HUDEP-2 (cell line): ENCODE data around the gene CD200.
A peak's percentile ranks its signal among the peaks of the same experiment; 100 is the strongest.

Experiments used
- DNase-seq, 76 experiments: peaks; one replicate each; lab custom pipeline; 2025; ENCODE audit not compliant: unreplicated experiment in 76 of 76; lab: John Stamatoyannopoulos, UW

The CD200 gene

GRCh38 chr3:112333002-112333380 is at the start of gene CD200:
Gene CD200 (plus strand): TSS chr3:112333156. CDS start chr3:112333213, 57 bp downstream.
- no peak for DNase-seq

- DNase-seq: no peak
These were observed 43.9 kb upstream of the CD200 start for GRCh38 chr3:112289011-112289410.

- peak in 27 of 76 experiments; percentile 1 to 49 (median 18) for DNase-seq
These were observed 39.3 kb upstream of the CD200 start, which contains the start of gene SLC9C1 for GRCh38 chr3:112293368-112294321. Gene SLC9C1 (minus strand): TSS chr3:112294216. CDS start chr3:112286791, 7,425 bp downstream.

- no peak for DNase-seq
These were observed 35.2 kb upstream of the CD200 start for GRCh38 chr3:112297714-112298113.

- no peak for DNase-seq
These were observed 34.2 kb upstream of the CD200 start for GRCh38 chr3:112298781-112299180.

DNA sequence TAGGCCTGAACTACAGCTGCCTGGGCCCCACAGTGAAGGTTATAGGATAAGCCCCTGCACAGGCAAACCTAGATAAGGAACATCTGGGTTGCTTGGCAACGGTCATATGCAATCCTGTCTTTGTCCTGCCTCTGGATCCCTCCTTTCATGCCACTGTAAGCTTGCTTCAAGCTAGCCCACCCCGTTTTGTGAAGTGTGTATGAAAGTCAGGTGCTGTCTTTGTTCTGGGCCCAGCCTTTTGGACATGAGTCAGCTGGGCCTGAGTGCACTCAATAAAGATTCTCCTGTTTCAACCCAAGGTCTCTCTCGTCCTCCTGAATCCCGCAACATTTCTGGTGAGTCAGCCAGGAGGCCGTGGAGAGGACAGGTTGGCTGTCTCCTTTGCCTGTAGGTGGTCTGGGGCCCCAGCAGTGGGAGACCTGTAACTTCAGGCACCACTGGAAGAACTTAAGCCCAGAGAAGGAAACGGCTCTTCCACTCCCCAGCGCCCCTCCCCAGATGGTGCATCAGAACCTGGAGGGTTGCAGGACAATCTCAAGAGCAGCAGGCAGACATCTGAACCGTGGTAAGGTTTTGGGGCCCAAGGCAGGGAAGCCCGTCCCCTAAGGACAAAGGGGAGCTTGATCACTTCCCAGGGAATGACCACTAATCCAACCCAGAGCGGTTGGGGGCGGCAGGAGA is 30.7 kb upstream of the CD200 start:
- DNase-seq: peak in 54 of 76 experiments; percentile 3 to 82 (median 38)

DNA sequence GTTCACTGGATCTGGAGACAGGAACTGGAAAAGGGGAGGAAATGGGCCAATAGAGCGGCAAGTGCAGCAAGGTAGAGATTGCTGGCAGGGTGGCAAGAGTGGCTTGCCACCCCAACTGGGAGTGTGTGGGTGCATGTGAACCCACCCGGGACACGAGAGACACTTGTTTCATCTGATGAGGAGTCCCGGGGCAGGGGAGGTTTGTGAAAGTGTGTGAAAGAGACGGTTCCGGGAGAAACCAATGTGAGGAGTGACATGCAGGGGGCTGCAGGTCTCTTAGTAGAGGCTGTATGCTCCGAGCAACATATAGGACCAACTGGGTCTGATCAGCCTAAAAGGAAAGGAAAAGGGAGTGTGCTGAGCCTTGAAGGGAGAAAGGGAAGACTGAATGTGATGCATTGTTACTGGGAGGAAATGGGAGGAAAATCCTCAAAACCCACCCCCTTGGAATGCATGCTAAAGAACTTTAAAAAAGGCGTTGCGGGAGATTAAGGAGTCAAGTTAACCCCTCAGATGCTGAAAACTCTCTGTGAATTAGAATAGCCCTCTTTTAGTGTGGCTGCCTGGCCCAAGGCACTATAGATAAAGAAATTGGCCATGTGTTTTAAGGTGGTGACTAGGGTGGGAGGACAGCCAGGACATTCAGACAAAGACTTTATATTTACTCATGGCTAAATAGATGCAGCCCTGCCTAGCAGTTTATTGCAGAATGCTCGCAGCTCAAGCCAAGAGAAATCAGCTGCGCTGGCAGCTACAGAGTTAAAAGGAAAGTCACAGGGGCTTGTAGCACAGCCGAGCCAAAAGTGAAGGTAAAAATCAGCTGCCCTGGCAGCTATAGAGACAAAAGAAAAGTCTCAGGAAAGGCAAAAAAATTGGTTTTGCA is 29.8 kb upstream of the CD200 start:
- peak in 2 of 76 experiments; percentile 1 to 6 for DNase-seq

DNA sequence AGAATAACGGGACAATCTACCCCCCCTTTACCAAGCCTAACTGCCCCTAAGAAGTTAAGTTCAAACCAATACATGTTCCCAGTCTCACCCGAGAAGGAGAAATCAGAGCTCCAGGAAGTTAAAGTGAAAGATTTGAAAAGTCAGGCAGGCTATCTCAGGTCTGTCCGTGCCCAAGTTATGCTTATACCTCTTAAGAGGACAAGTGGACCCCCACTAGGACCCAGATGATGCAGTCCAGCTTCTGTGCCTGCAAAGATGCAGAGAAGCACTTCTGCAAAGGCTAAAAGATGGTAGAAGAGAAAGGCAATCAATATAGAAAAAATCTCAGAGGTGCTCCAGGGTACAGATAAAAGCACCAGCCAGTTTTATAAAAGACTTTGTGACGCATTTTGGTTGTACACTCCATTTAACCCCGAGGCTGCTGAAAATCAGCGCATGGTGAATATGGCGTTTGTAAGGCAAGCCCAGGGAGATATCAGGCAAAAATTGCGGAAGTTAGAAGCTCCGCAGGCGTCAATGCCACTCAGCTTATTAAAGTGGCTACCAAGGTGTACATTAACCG is 29.1 kb upstream of the CD200 start:
- DNase-seq: no peak

DNA sequence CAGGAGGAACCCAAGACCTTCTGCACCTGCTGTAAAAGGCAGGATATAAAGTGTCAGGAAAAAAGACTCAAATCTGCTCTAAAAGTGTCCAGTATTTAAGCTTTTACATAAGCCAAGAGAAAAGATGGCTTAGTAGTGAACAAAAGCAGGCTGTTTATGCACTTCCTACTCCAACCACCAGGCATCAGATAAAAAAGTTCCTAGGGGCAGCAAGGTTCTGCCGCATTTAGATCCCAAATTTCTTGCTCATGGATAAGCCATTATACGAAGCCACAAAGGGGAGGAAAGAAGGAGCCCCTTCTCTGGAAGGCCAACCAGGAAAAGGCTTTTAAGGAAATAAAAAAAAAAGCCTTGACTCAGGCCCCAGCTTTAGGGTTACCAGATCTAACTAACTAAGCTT is 28.3 kb upstream of the CD200 start:
- no peak for DNase-seq

DNA sequence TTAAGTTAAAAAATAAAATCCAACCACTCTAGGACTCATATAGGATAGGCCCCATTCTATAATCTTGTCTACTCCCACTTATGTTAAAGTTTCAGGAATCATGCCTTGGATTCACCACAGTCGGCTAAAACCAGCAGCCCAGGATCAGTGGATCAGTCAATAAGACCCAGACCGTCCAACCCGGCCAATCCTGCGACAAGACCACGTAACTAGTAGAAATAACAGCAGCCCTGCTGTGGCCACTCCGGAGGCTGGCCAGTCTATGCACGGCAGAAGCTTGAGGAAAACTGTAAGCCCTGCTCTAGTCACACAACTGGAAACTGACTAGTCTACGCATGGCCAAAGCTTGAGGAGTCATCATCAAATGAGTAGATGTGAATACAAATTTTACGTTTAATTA is 26.1 kb upstream of the CD200 start:
- DNase-seq: no peak

- no peak for DNase-seq
These were observed 25.4 kb upstream of the CD200 start for GRCh38 chr3:112307557-112307956.

GRCh38 chr3:112308151-112308911 is 24.6 kb upstream of the CD200 start:
- peak in 4 of 76 experiments; percentile 5 to 28 (median 12) for DNase-seq

GRCh38 chr3:112314649-112315048 is 18.3 kb upstream of the CD200 start:
- DNase-seq: no peak

DNA sequence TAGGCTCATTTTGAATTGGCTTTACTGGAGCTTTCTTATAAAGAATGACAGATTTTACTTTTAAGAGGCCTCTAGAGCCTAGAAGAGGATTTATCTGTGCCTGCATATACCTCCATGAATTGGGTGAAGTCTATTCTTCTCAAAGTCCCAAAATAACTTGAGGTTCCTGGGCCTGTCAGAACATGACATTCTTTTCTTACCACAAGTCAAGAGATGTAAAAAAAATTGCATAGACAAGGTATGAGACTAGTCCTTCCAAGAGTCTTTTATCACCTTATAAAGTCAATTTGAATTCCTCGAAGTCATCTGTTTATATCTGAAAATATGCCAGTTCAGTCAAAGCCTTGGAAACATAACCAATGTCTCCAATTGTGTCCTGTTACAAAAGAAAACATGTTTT is 17.2 kb upstream of the CD200 start:
- DNase-seq: no peak

- no peak for DNase-seq
These were observed 13.3 kb upstream of the CD200 start for GRCh38 chr3:112319516-112320276.

GRCh38 chr3:112320691-112321090 is 12.3 kb upstream of the CD200 start:
- no peak for DNase-seq

DNA sequence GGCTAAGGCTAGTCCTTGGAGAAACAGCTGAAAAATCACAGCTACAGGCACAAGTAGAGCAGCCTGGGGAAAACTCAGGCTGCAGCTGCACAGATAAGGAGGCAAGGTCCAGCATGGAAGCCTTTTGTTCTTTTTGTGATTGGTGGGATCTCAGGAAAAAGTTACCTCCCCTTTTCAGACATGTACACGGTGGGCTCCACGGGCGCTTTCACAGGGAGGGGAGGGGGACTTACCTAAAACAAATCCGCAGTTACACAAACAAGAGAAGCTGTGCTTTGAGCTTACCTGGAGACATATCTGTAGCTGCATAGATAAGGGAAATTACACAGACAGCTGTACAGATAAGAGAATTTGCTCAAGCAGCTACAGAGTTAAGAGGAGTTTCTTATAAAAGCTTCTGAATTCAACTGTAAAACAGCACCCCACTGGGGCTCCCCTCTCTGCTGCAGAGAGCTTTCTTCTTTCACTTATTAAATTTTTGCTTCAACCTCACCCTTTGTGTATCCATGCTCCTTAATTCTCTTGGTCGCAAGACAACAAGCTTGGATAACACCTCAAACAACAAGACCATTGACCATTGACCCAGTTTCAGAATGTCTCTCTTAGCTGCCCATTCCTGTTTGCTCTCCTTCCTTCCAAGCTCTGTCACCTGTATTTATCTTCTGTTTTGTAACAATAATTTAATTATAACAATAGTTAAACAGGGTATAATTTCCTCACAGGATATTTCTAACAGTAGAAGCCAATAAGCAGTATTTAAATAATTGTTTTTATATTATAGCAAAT is 10.9 kb upstream of the CD200 start:
- DNase-seq: no peak

DNA sequence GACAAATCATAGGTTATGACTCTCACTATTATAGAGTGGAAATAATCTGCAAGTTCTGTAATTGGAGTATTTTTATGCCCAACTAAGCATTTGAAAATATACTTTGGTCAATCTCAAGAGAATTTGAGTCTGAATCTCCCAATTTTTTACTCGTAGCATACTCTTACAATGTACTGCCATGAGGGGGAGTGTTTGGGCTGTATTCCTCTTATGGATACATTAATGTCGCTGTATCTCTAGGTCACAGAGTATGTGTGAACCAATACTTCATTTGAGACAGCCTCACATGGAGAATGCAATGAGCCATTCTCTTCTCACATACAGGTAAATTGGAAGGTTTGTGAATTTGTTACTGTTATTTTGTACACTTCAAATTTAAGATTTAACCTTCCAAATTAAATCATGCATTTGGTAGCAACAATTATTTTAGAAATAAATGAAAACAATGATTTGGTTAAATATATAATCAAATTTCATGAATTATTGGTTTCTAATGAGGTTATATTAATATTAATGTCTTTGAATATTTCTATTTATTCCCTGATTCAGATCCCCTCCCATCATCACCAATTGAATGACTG is 5.5 kb upstream of the CD200 start:
- peak in 11 of 76 experiments; percentile 5 to 36 (median 19) for DNase-seq
